HCT116 (cell line): ENCODE measurements around the gene PDK1. TPM values are rescaled to one million over a fixed set of nuclear protein-coding genes. Genes with fewer than 3 reads are reported as not detected.

ENCODE experiments used
- ATAC-seq: fragments of 200-7000 bp; cut with Tn5 transposase; 2 replicates; pipeline ENCODE4 v1.9.1; 2020; ENCODE audit warnings: mild to moderate bottlenecking, moderate library complexity
- BruUV-seq: library from RNA; stranded (reverse); fragments of 400-500 nt; replicated peaks from 2 replicates; lab custom pipeline; 2021; lab: Mats Ljungman, UMichigan
- CTCF ChIA-PET: fragments of 300-600 bp; sonication (Branson Sonifier 250); formaldehyde crosslinking; loops from one replicate; lab custom pipeline; 2021; ENCODE audit warnings: antibody characterized with exemption; lab: Charles Lee
- POLR2A ChIA-PET: fragments of 300-600, 350-600 bp; sonication (Branson Sonifier 250); formaldehyde crosslinking; loops from one replicate; lab custom pipeline; 2021; ENCODE audit warnings: antibody characterized with exemption; lab: Charles Lee
- RAD21 ChIA-PET, 2 experiments: fragments of 300-600 bp; sonication (Branson Sonifier 250); formaldehyde crosslinking; loops; one replicate each; lab custom pipeline; 2023; ENCODE audit warnings: low total read pairs in 2 of 2; ENCODE audit not compliant: uncharacterized antibody in 2 of 2, unreplicated experiment in 2 of 2, low non-redundant PET in 1 of 2; lab: Charles Lee
- DNase-seq: peaks from one replicate; pipeline ENCODE4 v3.0.0-alpha.2; 2010; ENCODE audit warnings: low read depth, low spot score
- H2AFZ ChIP-seq: fragments of 200-600 bp; shearing (Covaris generic), sonication (generic); 2 replicates; pipeline ENCODE4 v1.6.1; 2017; ENCODE audit warnings: low read depth, mixed run types, mixed read lengths, antibody characterized with exemption, low read length; ENCODE audit not compliant: poor library complexity, severe bottlenecking
- H3K27ac ChIP-seq: 2 replicates; pipeline ENCODE4 v1.5.1; 2012; ENCODE audit warnings: low read depth, low read length
- H3K27me3 ChIP-seq: fragments of 200-600 bp; sonication (generic); 2 replicates; pipeline ENCODE4 v1.6.1; 2016; ENCODE audit warnings: mixed run types, low read length, mixed read lengths; ENCODE audit not compliant: insufficient read depth
- H3K36me3 ChIP-seq, 2 experiments: fragments of 200-500 bp in 1 of 2; fragments of 200-600 bp in 1 of 2; sonication (Bioruptor generic) in 1 of 2; sonication (generic) in 1 of 2; 2 replicates each; pipeline versions ENCODE4 v1.5.1 to v1.6.1; 2014 to 2016; ENCODE audit warnings: low read length in 2 of 2, inconsistent platforms in 1 of 2, mixed read lengths in 1 of 2, mixed run types in 1 of 2; ENCODE audit not compliant: insufficient read depth in 2 of 2, control insufficient read depth in 1 of 2
- H3K4me1 ChIP-seq, 2 experiments: fragments of 200-600 bp in 1 of 2; sonication (generic) in 1 of 2; 2 replicates each; pipeline versions ENCODE4 v1.5.1 to v1.6.1; 2012 to 2017; ENCODE audit warnings: low read length in 2 of 2, inconsistent platforms in 1 of 2, mild to moderate bottlenecking in 1 of 2, mixed read lengths in 1 of 2, mixed run types in 1 of 2, moderate library complexity in 1 of 2; ENCODE audit not compliant: insufficient read depth in 2 of 2, control insufficient read depth in 1 of 2
- H3K4me2 ChIP-seq: fragments of 200-600 bp; sonication (generic); 2 replicates; pipeline ENCODE4 v1.6.1; 2017; ENCODE audit warnings: mixed run types, low read length, mixed read lengths
- H3K4me3 ChIP-seq, 2 experiments: fragments of 200-600 bp in 1 of 2; sonication (generic) in 1 of 2; replicated peaks in 1 of 2; 2 replicates each; pipeline ENCODE4 v1.5.1; 2011 to 2016; ENCODE audit warnings: low read length in 2 of 2, control low read depth in 1 of 2, low read depth in 1 of 2, mild to moderate bottlenecking in 1 of 2, mixed read lengths in 1 of 2, mixed run types in 1 of 2
- H3K79me2 ChIP-seq: fragments of 200-600 bp; sonication (generic); 2 replicates; pipeline ENCODE4 v1.6.1; 2017; ENCODE audit warnings: mild to moderate bottlenecking, mixed run types, low read length, moderate library complexity, mixed read lengths; ENCODE audit not compliant: insufficient read depth
- H3K9ac ChIP-seq: fragments of 200-600 bp; sonication (generic); 2 replicates; pipeline ENCODE4 v1.6.1; 2016; ENCODE audit warnings: low read length, mixed read lengths
- H3K9me2 ChIP-seq: fragments of 200-600 bp; sonication (generic), shearing (Covaris generic); 2 replicates; pipeline ENCODE4 v1.6.1; 2017; ENCODE audit warnings: mixed run types, mild to moderate bottlenecking, moderate library complexity; ENCODE audit not compliant: insufficient read depth
- H3K9me3 ChIP-seq, 2 experiments: fragments of 200-500 bp in 1 of 2; fragments of 200-600 bp in 1 of 2; sonication (Bioruptor generic) in 1 of 2; sonication (generic) in 1 of 2; 2 replicates each; pipeline ENCODE4 v1.6.1; 2014 to 2017; ENCODE audit warnings: low read length in 2 of 2, mixed read lengths in 2 of 2, inconsistent platforms in 1 of 2, low read depth in 1 of 2, mild to moderate bottlenecking in 1 of 2, mixed run types in 1 of 2, moderate library complexity in 1 of 2; ENCODE audit not compliant: control insufficient read depth in 1 of 2, insufficient read depth in 1 of 2
- H4K20me1 ChIP-seq: fragments of 200-600 bp; sonication (generic), shearing (Covaris generic); 2 replicates; pipeline ENCODE4 v1.6.1; 2017; ENCODE audit warnings: mixed run types, mild to moderate bottlenecking, moderate library complexity; ENCODE audit not compliant: insufficient read depth
- CTCF ChIP-seq, 3 experiments: fragments of 200-600 bp in 1 of 3; sonication (generic) in 1 of 3; IDR thresholded peaks in 2 of 3; conservative IDR thresholded peaks in 1 of 3; 2 replicates each; pipeline ENCODE4 v1.5.1; 2012 to 2017; ENCODE audit warnings: low read depth in 2 of 3, low read length in 2 of 3, antibody characterized with exemption in 1 of 3, borderline replicate concordance in 1 of 3, control low read depth in 1 of 3, mild to moderate bottlenecking in 1 of 3, mixed read lengths in 1 of 3, mixed run types in 1 of 3, moderate library complexity in 1 of 3; ENCODE audit not compliant: insufficient read depth in 1 of 3
- YY1 ChIP-seq: IDR thresholded peaks from 2 replicates; pipeline ENCODE4 v1.6.1; 2011; ENCODE audit warnings: low read length, low read depth, moderate library complexity, mild to moderate bottlenecking; ENCODE audit not compliant: insufficient replicate concordance; ENCODE audit errors: extremely low read depth
- ZBTB33 ChIP-seq: IDR thresholded peaks from 2 replicates; pipeline ENCODE4 v1.6.1; 2011; ENCODE audit warnings: mild to moderate bottlenecking, low read length, moderate library complexity; ENCODE audit not compliant: insufficient replicate concordance; ENCODE audit errors: extremely low read depth
- intact Hi-C: fragments of 100-400 bp; cut with micrococcal nuclease; formaldehyde crosslinking; loops from 2 replicates; pipeline ENCODE4 v1.10.0; 2022
- total RNA-seq: library from RNA; stranded (reverse); gene quantifications from one replicate; pipeline ENCODE4 v1.2.1, GENCODE V29; 2021; ENCODE audit not compliant: unreplicated experiment

The PDK1 gene
- total RNA-seq, 1 experiment from 2014 or later: 21.3 TPM

GRCh38 chr2:172561270-172561669 is 5.4 kb downstream of the PDK1 start (continued):
- no peak for TF ChIP-seq CTCF (IDR thresholded peaks at IDR 0.05 in 2 of 3, conservative IDR thresholded peaks at IDR 0.05 in 1 of 3; ENCODE audit: borderline replicate concordance in 1 of 3, insufficient read depth in 1 of 3, low read depth in 2 of 3, low read length in 2 of 3)
- TF ChIP-seq ZBTB33: no peak
- TF ChIP-seq, all 23 proteins: peak for 0

GRCh38 chr2:172562298-172562697 is 6.4 kb downstream of the PDK1 start:
- Histone ChIP-seq H4K20me1 (peaks cover 4% of the 10 kb centered on the region; the same call in 1 of the 2 replicates), H3K79me2 (peaks cover 14% of the 10 kb centered on the region), H3K27ac (no peak overlapping the region), H3K36me3 (peaks cover 9 to 20% of the 10 kb centered on the region in 2 experiments; a peak in 2 of 4 replicates), H3K9ac (no peak overlapping the region), H3K9me3 (no peaks in the 10 kb centered on the region), H3K4me3 (no peak overlapping the region), H3K9me2 (no peaks in the 10 kb centered on the region), H3K4me2 (no peak overlapping the region), H3K27me3 (no peaks in the 10 kb centered on the region), H2AFZ (no peak overlapping the region), H3K4me1 (peaks cover 0 to 5% of the 10 kb centered on the region in 2 experiments; a peak in 3 of 4 replicates)
- ATAC-seq (no peak), DNase-seq (no peak)
- no TSS peak for BruUV-seq
- POLR2A ChIA-PET: no interaction called here
- RAD21 ChIA-PET: no interaction called here
- no peak for TF ChIP-seq YY1
- CTCF ChIA-PET: no interaction called here
- intact Hi-C loops: no loop called here
